Effector CD8-positive, alpha-beta T cell (primary cell): ENCODE results near the gene TEKT5.
"Not testable (repeated sequence)": the region's sequence is repeated elsewhere in the genome, so short reads cannot be mapped to it uniquely, and the experiment has no call there.

Source experiments
- DNase-seq: peaks from one replicate; lab custom pipeline; 2025; lab: John Stamatoyannopoulos, UW

The TEKT5 gene

GRCh38 chr16:10631886-10632285 is 62.8 kb downstream of the TEKT5 start:
- DNase-seq, result no peak

GRCh38 chr16:10629592-10629963 is 65.2 kb downstream of the TEKT5 start:
- no peak for DNase-seq

- DNase-seq, result no peak
Measured at GRCh38 chr16:10625595-10626357, 69.0 kb downstream of the TEKT5 start.

GRCh38 chr16:10624527-10624926 is 70.2 kb downstream of the TEKT5 start:
- no peak for DNase-seq

DNA sequence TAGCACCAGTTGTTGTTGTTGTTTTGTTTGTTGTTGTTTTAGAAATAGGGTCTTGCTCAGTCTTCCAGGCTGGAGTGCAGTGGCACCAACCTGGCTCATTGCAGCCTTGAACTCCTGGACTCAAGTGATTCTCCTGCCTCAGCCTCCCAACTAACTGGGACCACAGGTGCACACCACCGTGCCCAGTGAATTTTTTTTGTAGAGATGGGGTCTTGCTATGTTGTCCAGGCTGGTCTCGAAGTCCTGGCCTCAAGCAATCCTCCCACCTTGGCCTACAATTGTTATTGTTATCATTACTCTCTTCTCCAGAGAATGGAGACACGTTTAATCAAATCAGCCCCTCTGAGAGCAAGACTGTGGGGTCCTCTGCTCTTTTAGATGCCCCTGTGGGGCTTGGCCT is 71.7 kb downstream of the TEKT5 start:
- DNase-seq, result no peak

- no peak for DNase-seq
Measured at GRCh38 chr16:10622036-10622921, 72.5 kb downstream of the TEKT5 start.

DNA sequence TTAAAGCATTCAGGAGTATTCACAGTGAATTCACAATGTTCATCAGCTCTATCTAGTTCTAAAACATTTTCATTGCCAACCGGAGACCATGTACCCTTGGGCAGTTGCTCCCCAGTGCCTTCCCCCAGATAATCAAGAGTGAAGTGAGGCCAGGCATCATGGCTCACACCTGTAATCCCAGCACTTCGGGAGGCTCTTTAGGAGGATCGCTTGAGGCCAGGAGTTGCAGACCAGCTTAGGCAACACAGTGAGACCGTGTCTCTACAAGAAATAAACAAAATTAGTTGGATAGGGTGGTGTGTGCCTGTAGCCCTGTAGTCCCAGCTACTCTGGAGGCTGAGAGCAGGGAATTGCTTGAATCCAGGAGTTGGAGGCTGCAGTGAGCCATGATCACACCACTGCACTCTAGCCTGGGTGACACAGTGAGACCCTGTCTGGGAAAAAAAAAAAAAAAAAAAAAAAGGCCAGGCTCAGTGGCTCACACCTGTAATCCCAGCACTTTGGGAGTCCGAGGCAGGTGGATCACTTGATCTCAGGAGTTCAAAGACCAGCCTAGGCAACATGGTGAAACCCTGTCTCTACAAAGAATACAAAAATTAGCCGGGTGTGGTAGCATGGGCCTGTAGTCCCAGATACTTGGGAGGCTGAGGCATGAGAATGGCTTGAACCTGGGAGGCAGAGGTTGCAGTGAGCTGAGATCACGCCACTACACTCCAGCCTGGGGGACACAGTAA is 73.3 kb downstream of the TEKT5 start:
- DNase-seq, result not testable (repeated sequence)

GRCh38 chr16:10620120-10620519 is 74.6 kb downstream of the TEKT5 start:
- DNase-seq, result no peak

DNA sequence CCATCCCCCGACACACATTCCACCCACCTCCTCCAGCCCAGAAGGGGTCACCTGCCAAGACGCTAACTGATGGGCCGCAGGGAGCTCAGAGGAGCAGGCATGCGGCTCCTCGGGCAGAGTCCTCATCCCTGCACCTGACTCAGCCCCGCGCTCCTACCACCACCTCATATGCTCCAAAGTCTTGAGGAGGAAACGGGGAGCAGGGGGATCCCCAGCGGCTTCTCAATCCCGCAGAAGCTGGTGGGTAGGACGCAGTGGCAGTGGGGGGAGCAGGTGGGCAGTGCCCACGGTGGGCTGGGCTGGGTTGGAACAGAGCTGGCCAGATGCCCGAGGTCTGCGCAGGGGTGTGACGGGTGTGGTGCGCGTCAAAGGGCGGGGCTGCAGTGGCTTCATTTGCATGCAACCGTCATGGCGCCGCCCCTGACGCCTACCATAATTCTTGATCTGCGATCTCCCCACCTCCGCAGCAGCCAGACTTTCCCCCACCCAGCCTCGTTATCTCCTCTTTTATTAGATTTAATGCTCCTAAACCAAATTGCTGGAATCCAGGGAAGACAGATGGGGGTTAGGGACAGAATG is 75.4 kb downstream of the TEKT5 start:
- DNase-seq, result no peak

DNA sequence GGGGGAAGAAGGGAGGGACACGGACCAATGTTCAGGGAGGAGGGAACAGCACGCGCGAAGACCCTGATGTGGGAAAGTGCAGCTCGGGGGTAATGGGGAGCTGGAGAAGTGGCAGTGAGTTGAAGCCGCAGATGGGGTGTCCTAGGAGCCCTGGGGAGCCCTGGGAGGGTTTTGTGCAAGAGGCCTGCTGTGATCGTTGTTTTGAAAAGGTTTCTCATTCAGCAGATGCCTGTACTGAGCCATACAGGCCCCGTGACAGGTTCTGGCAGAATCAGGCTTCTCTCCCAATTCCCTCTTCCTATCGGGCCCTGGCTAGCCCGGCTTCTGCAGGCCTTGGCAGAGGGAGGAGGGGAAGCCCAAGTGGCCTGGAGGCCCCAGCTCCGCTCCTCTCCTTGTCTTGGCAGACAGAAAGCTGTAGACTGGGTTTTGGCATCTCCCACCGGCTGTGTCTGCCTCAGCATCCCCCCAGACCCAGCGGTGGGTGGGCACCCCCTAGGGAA is 76.0 kb downstream of the TEKT5 start:
- no peak for DNase-seq

DNA sequence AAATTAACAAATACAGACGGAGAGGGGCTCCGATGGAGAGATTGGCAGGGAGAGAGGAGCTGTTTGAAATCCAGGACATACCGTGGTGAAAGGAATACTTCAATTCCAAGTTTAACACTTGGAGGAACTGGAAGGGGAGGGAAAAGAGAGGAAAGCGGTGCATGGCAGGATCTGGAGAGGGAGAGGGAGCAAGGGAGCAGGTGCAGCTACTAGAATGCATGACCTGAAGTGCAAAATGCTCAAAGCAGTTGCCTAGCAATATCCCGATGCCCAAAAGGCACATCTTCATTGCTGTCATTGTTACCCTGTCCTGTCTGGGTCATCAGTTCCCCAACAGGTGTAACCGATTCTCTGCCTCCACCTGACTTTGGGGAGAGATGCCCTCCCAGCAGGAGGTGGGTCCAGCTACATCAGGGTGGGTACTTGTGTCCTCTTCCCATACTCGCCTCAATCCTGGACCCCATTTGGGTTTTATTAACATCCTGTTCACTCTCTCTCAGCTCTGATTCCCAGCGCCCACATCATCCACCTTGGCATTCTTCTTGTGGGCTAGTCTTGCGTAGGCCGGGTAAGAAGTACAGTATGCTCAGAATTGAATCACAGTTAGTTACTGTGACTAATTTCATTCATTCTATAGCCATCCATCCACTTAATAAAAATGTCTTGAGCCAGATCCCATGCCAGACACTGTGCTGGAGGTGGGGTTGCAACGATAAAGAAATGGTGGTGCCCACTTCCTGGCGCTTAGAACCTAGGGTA is 76.9 kb downstream of the TEKT5 start:
- no peak for DNase-seq

DNA sequence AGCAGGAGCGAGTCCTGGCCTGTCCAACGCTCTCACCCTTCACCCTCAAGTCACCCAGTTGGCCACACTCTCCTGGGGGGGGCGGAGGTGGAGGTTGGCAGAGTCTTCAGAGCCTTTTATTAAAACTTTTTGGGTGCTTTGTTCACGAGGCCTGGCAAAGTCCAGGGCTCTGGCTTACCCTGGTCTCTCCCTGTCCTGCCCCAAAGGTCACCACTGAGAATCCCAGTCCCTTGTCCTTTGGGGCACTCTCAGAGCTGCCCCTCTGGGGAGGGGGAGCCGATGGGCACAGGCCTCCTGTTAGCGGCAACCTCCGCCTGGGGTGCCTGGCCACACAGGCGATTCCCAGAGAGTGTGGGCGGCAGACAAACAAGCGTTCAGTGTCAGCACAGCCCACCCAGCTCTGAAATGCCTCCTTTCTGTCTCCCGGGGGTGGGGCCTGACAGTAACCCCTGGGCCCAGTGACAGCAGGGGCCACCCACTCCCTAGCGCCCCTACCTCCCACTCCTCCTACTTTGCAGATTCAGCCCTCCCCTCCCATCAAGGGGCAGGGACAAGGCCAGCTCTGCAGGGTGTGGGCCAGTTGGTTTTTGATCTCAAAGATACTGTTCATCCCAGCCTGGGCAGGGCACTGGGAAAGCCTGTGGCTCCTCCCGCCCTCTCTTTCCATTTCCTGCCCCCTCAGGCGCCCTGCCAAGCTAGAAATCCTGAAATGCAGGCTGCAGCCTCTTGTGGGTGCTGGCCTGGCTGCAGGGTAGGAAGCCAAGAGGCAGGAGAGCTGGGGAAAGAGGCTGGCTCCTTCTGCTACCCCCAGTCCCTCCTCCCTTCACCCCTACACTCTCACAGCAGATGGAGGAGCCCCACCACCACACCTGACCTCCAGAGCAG is 77.7 kb downstream of the TEKT5 start:
- DNase-seq, result no peak

- no peak for DNase-seq
Measured at GRCh38 chr16:10616419-10616755, 78.3 kb downstream of the TEKT5 start.

DNA sequence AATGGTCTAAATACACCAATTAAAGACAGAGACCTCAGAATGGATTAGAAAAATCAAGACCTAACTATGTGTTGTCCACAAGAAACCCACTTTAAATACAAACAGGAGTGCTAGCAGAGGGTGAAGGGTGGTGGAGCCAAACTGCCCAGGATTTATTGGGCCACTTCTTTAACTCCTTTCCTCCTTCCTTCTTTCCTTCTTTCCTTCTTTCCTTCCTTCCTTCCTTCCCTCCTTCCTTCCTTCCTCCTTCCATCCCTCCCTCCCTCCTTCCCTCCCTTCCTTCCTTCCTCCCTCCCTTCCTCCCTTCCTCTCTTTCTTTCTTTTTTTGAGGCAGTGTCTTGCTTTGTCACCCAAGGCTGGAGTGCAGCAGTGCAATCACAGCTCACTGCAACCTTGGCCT is 80.0 kb downstream of the TEKT5 start:
- DNase-seq, result no peak

GRCh38 chr16:10613785-10614485 is 80.8 kb downstream of the TEKT5 start:
- no peak for DNase-seq

DNA sequence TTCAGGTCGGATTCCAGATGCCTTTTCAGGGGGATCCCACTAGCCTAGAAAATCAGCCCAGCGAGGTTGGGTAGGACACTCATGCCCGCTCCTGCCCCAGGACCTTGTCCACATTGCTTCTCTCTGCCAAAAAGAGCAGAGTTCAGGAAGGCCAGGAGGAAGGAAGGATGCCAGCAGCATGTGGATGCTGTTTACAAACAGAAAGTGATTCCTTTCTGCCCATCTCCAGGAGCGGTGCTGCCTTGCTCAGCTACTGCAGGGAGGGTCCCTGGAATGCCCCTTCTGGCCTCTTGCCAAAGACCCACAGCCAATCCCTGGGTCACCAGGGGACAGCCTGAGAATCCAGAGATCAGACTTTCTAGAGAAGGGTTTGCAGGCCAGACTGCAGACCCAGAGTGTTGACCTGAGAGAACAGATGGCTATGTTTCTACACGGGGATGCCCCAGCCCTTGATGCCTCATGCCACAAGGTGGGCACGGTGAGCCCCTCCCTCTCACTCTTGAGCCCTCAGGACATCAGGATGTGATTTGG is 82.0 kb downstream of the TEKT5 start:
- no peak for DNase-seq

DNA sequence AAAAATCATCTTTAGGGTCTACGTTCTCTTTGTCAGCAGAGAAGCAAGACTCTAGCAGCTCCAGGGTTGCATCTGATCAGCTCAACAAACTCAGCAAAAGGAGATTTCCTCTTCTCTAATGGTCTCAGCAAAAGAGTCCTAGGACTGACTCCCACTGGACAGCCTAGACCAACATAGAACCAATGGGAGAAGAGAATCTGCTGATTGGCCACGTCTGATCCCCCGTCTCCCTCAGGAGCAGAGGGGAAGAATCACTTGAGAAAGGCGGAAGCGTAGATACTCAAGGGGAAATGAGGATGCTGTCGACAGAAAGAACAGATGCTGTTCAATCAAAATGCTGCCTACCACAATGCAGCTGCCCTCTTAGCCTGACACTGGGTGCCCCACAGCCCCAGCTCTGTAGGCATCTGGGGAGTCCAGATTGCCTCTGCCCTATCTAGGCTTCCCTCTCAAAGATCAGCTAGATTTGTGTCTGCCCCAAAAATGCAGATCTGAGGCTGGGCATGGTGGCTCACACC is 82.8 kb downstream of the TEKT5 start:
- DNase-seq, result no peak

DNA sequence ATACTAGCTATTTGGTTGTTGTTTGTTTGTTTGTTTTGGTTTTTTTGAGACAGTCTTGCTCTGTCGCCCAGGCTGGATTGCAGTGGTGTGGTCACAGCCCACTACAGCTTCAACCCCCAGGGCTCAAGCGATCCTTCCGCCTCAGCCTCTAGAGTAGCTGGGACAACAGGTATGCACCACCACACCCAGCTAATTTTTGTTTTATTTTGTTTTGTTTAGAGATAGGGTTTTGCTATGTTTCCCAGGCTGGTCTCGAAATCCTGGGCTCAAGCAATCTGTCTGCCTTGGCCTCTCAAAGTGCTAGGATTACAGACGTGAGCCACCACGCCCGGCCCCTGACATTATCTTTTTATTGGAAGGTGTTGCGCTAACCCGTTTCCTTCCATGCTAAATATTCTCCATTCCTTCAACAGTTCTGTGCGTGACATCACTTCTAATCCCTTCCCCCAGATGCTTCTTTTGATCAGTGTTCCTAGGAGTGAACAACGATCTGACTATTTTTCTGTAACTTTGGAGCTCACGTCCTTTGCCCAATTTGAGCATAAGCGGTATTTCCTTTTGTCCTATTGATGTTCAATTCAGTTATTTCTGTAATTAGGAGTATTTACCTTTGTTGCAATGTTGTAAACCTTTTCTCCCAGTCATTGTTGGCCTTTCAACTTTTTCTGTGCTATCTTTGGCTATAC is 84.1 kb downstream of the TEKT5 start:
- DNase-seq, result no peak

DNA sequence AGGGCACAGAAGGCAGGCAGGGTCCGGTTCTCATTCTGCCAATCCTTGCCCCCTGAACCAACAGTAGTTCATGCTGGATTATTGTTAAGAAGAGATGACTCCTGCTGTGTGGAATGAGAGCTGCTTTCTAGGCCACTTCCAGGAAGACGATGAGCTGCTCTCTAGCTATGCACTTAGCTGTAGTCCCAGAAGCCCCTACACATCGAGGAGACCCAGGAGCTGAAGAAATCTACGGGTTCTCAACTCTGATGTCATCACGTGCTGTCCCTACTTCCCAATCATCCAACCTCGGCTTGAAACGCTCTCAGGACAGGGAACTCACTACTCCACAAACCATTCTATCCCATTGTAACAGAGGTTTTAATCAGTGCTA is 85.3 kb downstream of the TEKT5 start:
- DNase-seq, result no peak
